Breast epithelium (tissue), 4 donors: ENCODE data around the gene KCNK17. TPM values are rescaled to one million over a fixed set of nuclear protein-coding genes. Genes with fewer than 3 reads are reported as not detected.

Source experiments
- DNase-seq, 2 donors: peaks; one replicate each; pipeline ENCODE4 v3.0.0-alpha.2; 2019; ENCODE audit warnings: low spot score in 2 of 2
- H3K27ac ChIP-seq, 2 donors: fragments of 200-600 bp; sonication (generic) in 1 of 2; one replicate each; pipeline ENCODE4 v1.5.1; 2016 to 2019; ENCODE audit warnings: mild to moderate bottlenecking in 1 of 2
- H3K27me3 ChIP-seq, 2 donors: fragments of 200-600 bp; sonication (generic) in 1 of 2; one replicate each; pipeline versions ENCODE4 v1.5.1 to v1.6.0; 2017 to 2019; ENCODE audit warnings: control low read depth in 1 of 2, mild to moderate bottlenecking in 1 of 2
- H3K36me3 ChIP-seq: fragments of 200-600 bp; one replicate; pipeline ENCODE4 v1.5.1; 2019
- H3K4me1 ChIP-seq, 2 donors: fragments of 200-600 bp; sonication (generic); one replicate each; pipeline ENCODE4 v1.5.1; 2016 to 2019; ENCODE audit warnings: control low read depth in 1 of 2
- H3K4me3 ChIP-seq, 3 donors: fragments of 200-600 bp; sonication (generic); 1 replicate in 2 of 3; 2 replicates in 1 of 3; pipeline ENCODE4 v1.5.1; 2016 to 2019; ENCODE audit warnings: mild to moderate bottlenecking in 3 of 3, moderate library complexity in 2 of 3
- H3K9me3 ChIP-seq, 2 donors: fragments of 200-600 bp; sonication (generic) in 1 of 2; one replicate each; pipeline ENCODE4 v1.5.1; 2016 to 2019; ENCODE audit warnings: control low read depth in 1 of 2
- CTCF ChIP-seq, 3 donors: fragments of 450-650 bp; IDR thresholded peaks; one replicate each; pipeline ENCODE4 v1.5.1; 2016 to 2017; ENCODE audit warnings: antibody characterized with exemption in 3 of 3, mild to moderate bottlenecking in 3 of 3, moderate library complexity in 3 of 3
- POLR2A ChIP-seq: fragments of 450-650 bp; IDR thresholded peaks from one replicate; pipeline ENCODE4 v1.6.1; 2016; ENCODE audit warnings: antibody characterized with exemption, mild to moderate bottlenecking, moderate library complexity
- POLR2AphosphoS5 ChIP-seq, 3 donors: sonication (generic); formaldehyde crosslinking; IDR thresholded peaks; one replicate each; pipeline ENCODE4 v1.6.1; 2017; ENCODE audit warnings: antibody characterized with exemption in 3 of 3
- intact Hi-C: fragments of 100-400 bp; cut with DNase I; formaldehyde crosslinking; loops from one replicate; pipeline ENCODE4 v1.15.1; 2023; ENCODE audit warnings: low total_unique reads
- total RNA-seq, 3 donors: library from RNA; depleted of rRNA; stranded (reverse); fragments of >200 nt; gene quantifications; one replicate each; pipeline ENCODE4 v1.1.0, GENCODE V29; 2016

The KCNK17 gene
- total RNA-seq, 3 donors from 2014 or later = 0.16 to 3.2 (median 0.33) TPM

GRCh38 chr6:39309942-39310531 is 4.2 kb downstream of the KCNK17 start:
- Histone ChIP-seq H3K9me3 (no peaks in the 10 kb centered on the region), H3K27me3 (peaks cover 0 to 44% of the 10 kb centered on the region in 2 donors), H3K4me3 (no peak overlapping the region), H3K36me3 (no peaks in the 10 kb centered on the region), H3K4me1 (peaks cover 0 to 4% of the 10 kb centered on the region in 2 donors), H3K27ac (no peak overlapping the region)
- intact Hi-C loops = loop anchor here (5.0 kb wide), 1 partner anchor 143 kb away; no protein-coding TSS in a partner anchor
- peak; percentile 67 to 77 for DNase-seq
- TF ChIP-seq POLR2AphosphoS5 (IDR thresholded peaks at IDR 0.05) (no peak), CTCF (IDR thresholded peaks at IDR 0.05) (peak; percentile 72 to 93 (median 82)), POLR2A (no peak)

- Histone ChIP-seq H3K4me3 (no peak overlapping the region), H3K4me1 (no peaks in the 10 kb centered on the region), H3K36me3 (no peaks in the 10 kb centered on the region), H3K27ac (no peak overlapping the region), H3K27me3 (peaks cover 0 to 19% of the 10 kb centered on the region in 2 donors), H3K9me3 (no peaks in the 10 kb centered on the region)
- DNase-seq = no peak
- intact Hi-C loops = no loop called here
- TF ChIP-seq CTCF (IDR thresholded peaks at IDR 0.05) = no peak
- no peak for TF ChIP-seq POLR2AphosphoS5 (IDR thresholded peaks at IDR 0.05)
- TF ChIP-seq POLR2A = no peak
Measured at GRCh38 chr6:39307462-39307861, 6.8 kb downstream of the KCNK17 start.

GRCh38 chr6:39304951-39305350 is 9.3 kb downstream of the KCNK17 start:
- no peak for TF ChIP-seq POLR2A
- no peak for TF ChIP-seq CTCF (IDR thresholded peaks at IDR 0.05)
- TF ChIP-seq POLR2AphosphoS5 (IDR thresholded peaks at IDR 0.05) = no peak
- H3K27ac ChIP-seq = no peak overlapping the region
- no peak overlapping the region for H3K4me3 ChIP-seq
- H3K27me3 ChIP-seq = no peaks in the 10 kb centered on the region
- H3K9me3 ChIP-seq = no peaks in the 10 kb centered on the region
- H3K4me1 ChIP-seq = no peaks in the 10 kb centered on the region
- DNase-seq = no peak
- intact Hi-C loops = loop anchor here (5.0 kb wide), 1 partner anchor 133 kb away; no protein-coding TSS in a partner anchor
- no peaks in the 10 kb centered on the region for H3K36me3 ChIP-seq

GRCh38 chr6:39303425-39304153 is 10.6 kb downstream of the KCNK17 start:
- intact Hi-C loops = loop anchor here (5.0 kb wide), 1 partner anchor 131 kb away; no protein-coding TSS in a partner anchor
- Histone ChIP-seq H3K9me3 (no peaks in the 10 kb centered on the region), H3K27ac (no peak overlapping the region), H3K36me3 (no peaks in the 10 kb centered on the region), H3K4me1 (no peaks in the 10 kb centered on the region), H3K27me3 (no peaks in the 10 kb centered on the region), H3K4me3 (peak overlapping the region in 1 of 3 donors; percentile 45)
- DNase-seq = no peak
- TF ChIP-seq POLR2AphosphoS5 (IDR thresholded peaks at IDR 0.05) = no peak
- peak in 1 of 3 donors; percentile 1 for TF ChIP-seq CTCF (IDR thresholded peaks at IDR 0.05)
